ENCODE results near the gene MKI67.

GRCh38 chr10:128150045-128150493 is 23.8 kb upstream of the MKI67 start:
- TF ChIP-seq STAT6 (CRISPR knock-in tag; IDR thresholded peaks at IDR 0.05; ENCODE audit: borderline replicate concordance) (no peak), ZNF432 (CRISPR knock-in tag; IDR thresholded peaks at IDR 0.05; ENCODE audit: borderline replicate concordance) (no peak), REPIN1 (CRISPR knock-in tag; IDR thresholded peaks at IDR 0.05; ENCODE audit: borderline replicate concordance, low read depth) (no peak), ZNF3 (CRISPR knock-in tag; IDR thresholded peaks at IDR 0.05) (no peak), EZH2 (conservative IDR thresholded peaks at IDR 0.05; ENCODE audit: low read depth, low read length) (no peak), TBL1XR1 (IDR thresholded peaks at IDR 0.05; ENCODE audit: borderline replicate concordance, low read length, partially characterized antibody) (no peak), POLR2AphosphoS5 (IDR thresholded peaks at IDR 0.05; ENCODE audit: low read depth, low read length) (no peak), KDM5A (IDR thresholded peaks at IDR 0.05; ENCODE audit: borderline replicate concordance, low read length) (no peak), ZNF30 (CRISPR knock-in tag; IDR thresholded peaks at IDR 0.05) (no peak), ZNF274 (CRISPR knock-in tag; IDR thresholded peaks at IDR 0.05) (no peak)
